ENCODE data around the gene CD247. TPM values are rescaled to one million over a fixed set of nuclear protein-coding genes. Genes with fewer than 3 reads are reported as not detected.
A peak's percentile ranks its signal among the peaks of the same experiment; 100 is the strongest.

CD247 gene
- total and polyA plus RNA-seq, 9 of the 15 experiments (the other 6 are each of a cell fraction or from before 2014, with no cell fraction given): 0.08 to 0.42 (median 0.28) TPM; not detected in 5

GRCh38 chr1:167548059-167548932, 30.0 kb upstream of the CD247 start (continued):
- TF ChIP-seq CSDE1 (IDR thresholded peaks at IDR 0.05) (no peak), U2AF2 (optimal IDR thresholded peaks at IDR 0.05; ENCODE audit: low read depth, low read length) (no peak), ZBTB9 (CRISPR knock-in tag; IDR thresholded peaks at IDR 0.05) (no peak; the same call in 1 of the 2 replicates), ZBED1 (IDR thresholded peaks at IDR 0.05) (no peak), ILF3 (IDR thresholded peaks at IDR 0.05; ENCODE audit: borderline replicate concordance) (peak; percentile 90), ZNF431 (CRISPR knock-in tag; IDR thresholded peaks at IDR 0.05) (0 out of 2 replicates have a peak, but pooled peaks have one; percentile 22), ELK1 (CRISPR knock-in tag; IDR thresholded peaks at IDR 0.05) (no peak), TFE3 (CRISPR knock-in tag; IDR thresholded peaks at IDR 0.05) (peak; percentile 97), CBX1 (IDR thresholded peaks at IDR 0.05; ENCODE audit: low read depth) (no peak), MBD1 (CRISPR knock-in tag; IDR thresholded peaks at IDR 0.05) (no peak), ZNF668 (CRISPR knock-in tag; IDR thresholded peaks at IDR 0.05) (peak; percentile 61), SMARCC2 (IDR thresholded peaks at IDR 0.05; ENCODE audit: low read depth) (peak; percentile 92; the same call in 1 of the 2 replicates), PHF8 (IDR thresholded peaks at IDR 0.05; ENCODE audit: borderline replicate concordance, low read length) (no peak), IRF9 (tag; IDR thresholded peaks at IDR 0.05) (peak; percentile 79), SMAD3 (CRISPR knock-in tag; conservative IDR thresholded peaks at IDR 0.05) (no peak; the same call in 1 of the 2 replicates), ID3 (CRISPR knock-in tag; IDR thresholded peaks at IDR 0.05) (no peak), ID3 (tag; IDR thresholded peaks at IDR 0.05) (no peak), THRA (IDR thresholded peaks at IDR 0.05) (no peak), CBX5 (IDR thresholded peaks at IDR 0.05; ENCODE audit: borderline replicate concordance, low read depth) (no peak)
